NCI-H526 treated with DMSO at 0.1 percent for 48 hours (cell line): Measurements from ENCODE around the gene ELF2.
"Not testable (repeated sequence)": the region's sequence is repeated elsewhere in the genome, so short reads cannot be mapped to it uniquely, and the experiment has no call there.

Source experiments
- DNase-seq: peaks from one replicate; lab custom pipeline; 2025; lab: John Stamatoyannopoulos, UW

The ELF2 gene

DNA sequence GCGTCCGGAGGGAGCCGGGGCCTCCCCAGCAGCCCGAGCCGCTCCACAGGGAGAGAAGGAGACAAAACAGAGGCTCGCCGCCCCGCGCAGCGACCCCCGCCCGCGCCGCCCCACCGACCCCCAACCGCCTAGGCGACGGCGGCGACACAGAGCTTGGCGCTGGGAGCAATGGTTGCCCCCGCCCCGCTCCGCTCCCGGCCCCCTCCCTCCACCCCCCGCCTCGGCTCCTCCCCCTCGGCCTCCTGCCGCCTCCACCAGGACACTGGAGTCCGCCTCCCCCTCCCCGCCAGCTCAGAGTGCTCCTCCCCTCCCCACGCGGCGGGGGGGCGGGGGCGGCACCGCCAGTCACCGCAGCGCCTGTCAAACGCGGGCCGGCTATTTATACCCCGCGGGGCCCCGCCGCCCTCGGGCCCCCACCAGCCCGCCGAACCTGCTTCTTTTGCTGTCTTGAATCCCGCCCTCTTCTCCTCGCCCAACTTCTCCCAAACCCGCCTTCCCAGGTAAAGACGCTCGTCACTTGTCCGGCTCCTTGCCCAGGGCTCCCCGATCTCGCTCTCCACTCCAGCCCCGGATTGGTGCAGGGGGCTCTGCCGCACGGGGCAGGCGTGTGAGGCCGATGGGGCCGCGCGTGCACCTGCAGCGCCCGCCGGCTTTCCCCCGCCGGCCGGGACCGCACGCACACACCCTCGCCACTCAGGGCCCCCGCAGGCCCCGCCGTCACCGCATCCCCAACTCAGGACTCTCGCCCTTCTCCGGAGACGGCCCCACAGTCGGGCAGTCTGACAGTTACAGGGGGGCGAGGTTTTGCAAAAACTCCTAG lies at the start of gene ELF2:
ELF2 (minus strand) TSS at position 170 of the 820 bp plus-strand sequence. CDS start 39,517 bp downstream, outside the sequence.
- DNase-seq, result peak; percentile 84

DNA sequence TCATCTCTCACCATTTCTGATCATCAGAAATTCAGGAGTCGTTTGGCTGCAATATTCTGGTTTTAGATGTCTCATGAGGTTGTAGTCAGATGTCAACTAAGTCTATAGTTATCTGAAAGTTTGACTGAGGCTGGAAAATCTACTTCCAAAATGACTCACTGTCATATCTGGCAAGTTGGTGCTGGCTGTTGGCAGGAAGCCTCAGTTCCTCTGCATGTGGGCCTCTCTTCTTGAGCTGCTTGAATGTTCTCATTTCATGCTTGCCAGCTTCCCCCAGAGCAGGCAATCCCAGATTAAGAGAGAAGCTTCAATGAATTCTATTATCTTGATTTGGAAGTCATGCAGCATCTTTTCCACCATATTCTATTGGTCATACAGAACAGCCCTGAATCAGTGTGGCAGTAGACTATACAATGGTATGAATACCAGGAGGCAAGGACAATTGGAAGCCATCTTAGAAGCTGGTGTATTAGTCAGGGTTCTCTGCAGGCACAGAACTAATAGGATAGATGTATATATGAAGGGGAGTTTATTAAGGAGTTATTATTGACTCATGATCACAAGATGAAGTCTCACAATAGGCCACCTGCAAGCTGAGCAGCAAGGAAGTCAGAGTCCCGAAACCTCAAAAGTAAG lies 46.8 kb upstream of the ELF2 start:
- DNase-seq, result no peak

DNA sequence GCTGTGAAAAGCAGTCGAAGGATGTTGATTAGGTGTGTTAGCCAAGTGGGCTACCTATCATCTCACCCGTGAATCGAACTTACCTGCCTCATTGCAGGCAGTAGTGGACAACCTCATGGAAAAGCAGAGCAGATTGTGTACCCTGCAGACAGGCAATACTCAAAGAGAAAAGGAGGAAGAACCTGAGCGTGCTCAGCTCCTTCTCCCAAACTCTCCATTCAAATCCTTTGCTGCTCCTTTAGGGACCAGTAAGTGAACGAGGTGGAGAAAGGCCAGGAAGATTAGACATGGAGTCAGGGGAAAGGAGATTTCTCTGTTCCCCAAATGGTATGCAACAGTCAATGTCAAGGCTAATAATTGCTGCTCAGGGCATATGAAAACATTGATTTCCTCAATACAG lies 45.2 kb upstream of the ELF2 start:
- no peak for DNase-seq

DNA sequence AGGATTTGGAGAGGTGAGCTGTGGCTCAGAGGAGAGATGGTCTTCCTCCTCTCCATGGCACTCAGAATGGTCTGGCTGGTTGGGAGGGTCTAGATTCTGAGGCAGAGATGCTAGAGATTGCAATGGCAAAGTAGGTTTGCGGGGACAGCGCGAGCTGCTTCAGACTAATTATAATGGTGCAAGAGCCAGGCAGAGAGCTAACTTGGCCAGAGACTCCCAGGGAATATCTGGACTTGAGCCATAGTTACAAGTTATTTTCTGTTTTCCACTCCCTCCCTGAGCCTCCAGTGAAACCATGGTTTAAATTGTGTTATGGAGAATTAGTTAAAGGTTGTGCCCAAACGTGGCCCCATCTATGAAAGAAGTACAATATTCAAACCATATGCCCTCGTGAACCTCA lies 44.7 kb upstream of the ELF2 start:
- no peak for DNase-seq

- DNase-seq, result no peak
Measured at GRCh38 chr4:139219450-139220055, 42.5 kb upstream of the ELF2 start.

DNA sequence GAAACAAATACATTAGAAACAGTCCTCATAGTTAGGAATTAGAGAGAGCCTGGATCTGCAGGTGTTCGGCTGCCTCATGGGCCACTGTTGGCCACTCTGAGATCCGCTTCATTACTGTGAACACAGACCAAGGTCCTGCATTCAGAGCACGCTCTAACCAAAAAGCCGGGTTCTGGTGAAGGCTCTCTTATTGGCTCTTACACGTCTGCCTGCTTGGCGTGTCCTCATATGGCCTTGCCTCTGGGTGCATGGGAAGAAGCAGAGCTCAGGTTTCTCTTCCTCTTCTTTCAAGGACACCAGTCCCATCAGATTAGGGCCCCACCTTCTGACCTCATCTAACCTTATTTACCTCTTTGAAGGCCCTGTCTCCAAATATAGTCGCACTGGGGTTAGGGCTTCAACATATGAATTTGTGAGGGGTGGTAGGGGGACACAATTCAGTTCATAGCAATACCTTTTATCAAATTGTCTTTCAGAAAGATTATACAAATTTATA lies 37.1 kb upstream of the ELF2 start:
- no peak for DNase-seq

DNA sequence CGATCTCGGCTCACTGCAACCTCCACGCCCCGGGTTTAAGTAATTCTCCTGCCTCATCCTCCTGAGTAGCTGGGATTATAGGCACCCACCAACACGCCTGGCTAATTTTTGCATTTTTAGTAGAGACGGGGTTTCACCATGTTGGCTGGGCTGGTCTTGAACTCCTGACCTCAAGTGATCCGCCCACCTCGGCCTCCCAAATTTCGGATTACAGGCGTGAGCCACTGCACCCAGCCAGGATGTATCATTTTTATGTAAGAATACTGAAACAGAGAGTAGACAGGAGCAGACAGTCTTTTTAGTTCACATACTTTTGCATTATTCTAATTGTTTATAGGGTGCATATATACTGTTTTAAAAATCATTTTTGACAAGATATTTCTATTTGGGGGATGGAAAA lies 36.6 kb upstream of the ELF2 start:
- DNase-seq, result not testable (repeated sequence)

GRCh38 chr4:139212900-139213299 lies 35.9 kb upstream of the ELF2 start:
- DNase-seq, result no peak

DNA sequence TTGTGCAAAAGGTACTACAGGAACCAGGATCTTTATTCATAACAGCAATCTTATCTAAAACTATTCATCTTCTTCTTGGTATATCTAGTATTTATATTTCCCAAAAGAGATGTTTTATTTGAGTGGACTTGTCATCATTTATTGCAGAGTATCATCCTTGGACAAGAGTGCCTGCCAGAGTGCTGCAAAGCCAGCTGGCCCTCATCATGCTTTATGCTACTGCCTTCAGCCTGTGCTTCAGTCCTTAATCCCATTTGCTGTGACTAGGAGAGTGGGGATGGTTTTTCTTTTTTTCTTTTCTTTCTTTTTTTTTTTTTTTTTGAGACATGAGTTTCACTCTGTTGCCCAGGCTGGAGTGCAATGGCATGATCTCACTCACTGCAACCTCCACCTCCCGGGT lies 33.5 kb upstream of the ELF2 start:
- DNase-seq, result no peak

DNA sequence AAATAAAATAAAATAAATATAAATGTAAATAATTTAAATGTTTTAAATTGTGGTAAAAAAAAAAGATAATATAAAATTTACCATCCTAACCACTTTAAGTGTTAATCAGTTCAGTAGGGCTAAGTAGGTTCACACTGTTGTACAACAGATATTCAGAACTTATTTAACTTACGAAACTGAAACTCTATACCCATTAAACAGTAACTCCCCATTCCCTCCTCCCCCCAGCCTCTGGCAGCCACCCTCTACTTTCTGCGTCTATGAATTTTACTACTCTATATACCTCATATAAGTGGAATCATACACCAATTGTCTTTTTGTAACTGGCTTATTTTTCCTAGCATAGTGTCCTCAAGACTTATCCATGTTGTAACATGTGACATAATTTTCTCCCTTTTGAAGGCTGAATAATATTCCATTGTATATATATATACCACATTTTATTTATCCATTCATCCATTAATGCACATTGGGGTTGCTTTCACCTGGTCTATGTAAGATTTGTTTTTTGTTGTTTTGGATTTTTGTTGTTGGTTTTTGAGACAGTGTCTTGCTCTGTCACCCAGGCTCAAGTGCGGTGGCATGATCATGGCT lies 32.5 kb upstream of the ELF2 start:
- no peak for DNase-seq

GRCh38 chr4:139208404-139208945 lies 31.5 kb upstream of the ELF2 start:
- no peak for DNase-seq

DNA sequence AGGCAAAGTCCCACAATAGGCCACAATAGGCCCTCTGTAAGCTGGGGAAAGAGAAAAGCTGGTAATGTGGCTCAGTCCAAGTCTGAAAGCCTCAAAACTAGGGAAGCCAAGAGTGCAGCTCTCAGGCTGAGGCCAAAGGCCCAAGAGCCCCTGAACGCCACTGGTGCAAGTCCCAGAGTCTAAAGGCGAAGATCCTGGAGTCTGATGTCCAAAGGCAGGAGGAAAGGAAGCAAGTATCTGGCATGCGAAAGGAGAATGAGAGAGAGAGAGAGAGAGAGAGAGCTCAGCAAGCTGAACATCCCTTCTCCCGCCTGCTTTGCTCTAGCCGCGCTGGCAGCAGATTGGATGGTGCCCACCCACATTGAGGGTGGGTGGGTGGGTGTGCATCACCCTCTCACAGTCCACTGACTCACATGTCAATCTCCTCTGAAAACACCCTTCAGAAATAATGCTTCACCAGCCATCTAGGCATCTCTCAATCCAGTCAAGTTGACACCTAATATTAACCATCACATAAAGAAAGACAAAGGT lies 30.9 kb upstream of the ELF2 start:
- no peak for DNase-seq

GRCh38 chr4:139207247-139207646 lies 30.2 kb upstream of the ELF2 start:
- no peak for DNase-seq

GRCh38 chr4:139202991-139203390 lies 26.0 kb upstream of the ELF2 start:
- DNase-seq, result no peak

DNA sequence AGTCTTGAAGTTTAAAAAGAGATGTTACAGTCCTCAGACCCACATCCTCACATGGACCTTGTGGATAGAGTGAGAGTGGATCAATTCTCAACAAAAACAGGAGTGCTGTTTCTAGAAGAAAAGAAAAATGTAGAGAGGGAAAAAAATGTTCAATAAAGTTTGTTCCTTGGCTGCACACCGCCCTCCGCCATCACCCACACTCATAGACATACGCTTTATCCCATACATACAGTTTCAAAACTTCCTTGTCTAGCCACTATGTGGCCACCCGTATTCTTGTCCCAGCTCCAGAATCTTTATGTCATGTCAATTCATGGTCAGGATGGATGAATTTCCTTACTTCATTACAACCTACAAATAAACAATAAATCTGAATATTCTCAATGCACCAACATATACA lies 23.5 kb upstream of the ELF2 start:
- DNase-seq, result no peak

GRCh38 chr4:139200102-139200501 lies 23.1 kb upstream of the ELF2 start:
- DNase-seq, result no peak

GRCh38 chr4:139197214-139197613 lies 20.2 kb upstream of the ELF2 start:
- not testable (repeated sequence) for DNase-seq

- DNase-seq, result no peak
Measured at GRCh38 chr4:139196462-139196861, 19.4 kb upstream of the ELF2 start.

DNA sequence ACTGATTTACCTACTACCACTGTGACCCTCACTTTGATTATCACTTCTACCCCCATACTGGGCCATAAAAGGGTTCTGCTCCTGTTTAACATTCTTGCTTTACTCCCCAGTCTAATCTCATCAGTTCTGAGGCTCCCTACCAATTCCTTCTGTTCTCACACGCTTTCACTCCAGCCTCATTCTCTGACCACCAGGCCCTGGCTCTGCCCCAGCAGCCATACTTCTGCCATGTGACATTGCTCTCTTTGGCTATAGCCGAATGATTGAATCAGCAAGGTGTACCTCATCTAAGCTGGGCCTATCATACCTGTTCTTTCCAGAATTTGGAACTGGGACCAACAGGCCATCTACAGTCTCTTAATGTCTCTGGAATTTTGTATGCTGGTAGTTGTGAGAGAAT lies 14.4 kb upstream of the ELF2 start:
- DNase-seq, result no peak

DNA sequence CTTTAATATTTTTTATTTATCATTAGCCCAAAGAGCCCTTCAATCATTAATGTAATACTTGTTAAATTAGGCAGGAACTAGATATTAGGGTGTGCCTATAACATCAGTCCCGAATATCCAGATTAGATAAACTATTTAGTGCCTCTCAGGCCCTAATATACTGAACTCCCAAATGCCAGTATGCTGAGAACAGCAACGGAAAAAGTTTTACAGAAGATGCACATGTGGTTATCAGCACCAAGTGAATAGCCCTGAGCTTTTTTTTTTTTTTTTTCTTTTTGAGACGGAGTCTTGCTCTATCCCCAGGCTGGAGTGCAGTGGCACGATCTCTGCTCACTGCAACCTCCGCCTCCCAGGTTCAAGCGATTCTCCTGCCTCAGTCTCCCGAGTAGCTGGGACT lies 13.0 kb upstream of the ELF2 start:
- DNase-seq, result no peak

DNA sequence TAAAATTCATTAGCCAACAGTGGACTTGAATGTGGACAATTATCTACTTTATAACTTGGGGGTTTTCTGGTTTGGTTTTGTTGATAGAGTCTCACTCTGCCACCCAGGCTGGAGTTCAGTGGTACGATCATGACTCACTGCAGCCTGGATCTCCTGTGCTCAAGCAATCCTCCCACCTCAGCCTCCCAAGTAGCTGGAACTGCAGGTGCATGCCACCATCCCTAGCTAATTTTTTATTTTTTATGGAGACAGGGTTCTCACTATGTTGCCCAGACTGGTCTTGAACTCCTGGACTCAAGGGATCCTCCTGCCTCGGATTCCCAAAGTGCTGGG lies 12.4 kb upstream of the ELF2 start:
- DNase-seq, result no peak
